ENCODE results near the gene DDX6. TPM values are rescaled to one million over a fixed set of nuclear protein-coding genes. Genes with fewer than 3 reads are reported as not detected.
"Not testable (repeated sequence)": the region's sequence is repeated elsewhere in the genome, so short reads cannot be mapped to it uniquely, and the experiment has no call there.

The DDX6 gene
- total RNA-seq, 4 donors from 2014 or later = 63.0 to 295 (median 118) TPM

- intact Hi-C loops (cut with DNase I; ENCODE audit: low total_unique reads) = no loop called here
- no peak for TF ChIP-seq POLR2A (IDR thresholded peaks at IDR 0.05)
- TF ChIP-seq CTCF (IDR thresholded peaks at IDR 0.05) = no peak
- Histone ChIP-seq H3K27ac (no peak overlapping the region), H3K9me3 (no peaks in the 10 kb centered on the region), H3K27me3 (no peaks in the 10 kb centered on the region), H3K36me3 (no peaks in the 10 kb centered on the region), H3K4me3 (no peak overlapping the region), H3K4me1 (no peaks in the 10 kb centered on the region)
- no peak for DNase-seq
These were observed 46.9 kb downstream of the DDX6 start for GRCh38 chr11:118744046-118744445.

- no peak overlapping the region for H3K4me3 ChIP-seq
- no peak for DNase-seq
- TF ChIP-seq CTCF (IDR thresholded peaks at IDR 0.05) = no peak
- no peak for TF ChIP-seq POLR2A (IDR thresholded peaks at IDR 0.05)
- H3K27ac ChIP-seq = no peak overlapping the region
- no peaks in the 10 kb centered on the region for H3K4me1 ChIP-seq
- no peaks in the 10 kb centered on the region for H3K9me3 ChIP-seq
- no peaks in the 10 kb centered on the region for H3K36me3 ChIP-seq
- H3K27me3 ChIP-seq = no peaks in the 10 kb centered on the region
- intact Hi-C loops (cut with DNase I; ENCODE audit: low total_unique reads) = no loop called here
These were observed 48.7 kb downstream of the DDX6 start for GRCh38 chr11:118742304-118742703.

- no peak overlapping the region for H3K4me3 ChIP-seq
- H3K9me3 ChIP-seq = no peaks in the 10 kb centered on the region
- H3K4me1 ChIP-seq = no peaks in the 10 kb centered on the region
- intact Hi-C loops (cut with DNase I; ENCODE audit: low total_unique reads) = no loop called here
- no peaks in the 10 kb centered on the region for H3K36me3 ChIP-seq
- DNase-seq = no peak
- TF ChIP-seq CTCF (IDR thresholded peaks at IDR 0.05) = no peak
- TF ChIP-seq POLR2A (IDR thresholded peaks at IDR 0.05) = no peak
- H3K27ac ChIP-seq = no peak overlapping the region
- no peaks in the 10 kb centered on the region for H3K27me3 ChIP-seq
These were observed 50.1 kb downstream of the DDX6 start for GRCh38 chr11:118740892-118741291.

GRCh38 chr11:118735203-118735602 is 55.8 kb downstream of the DDX6 start:
- H3K9me3 ChIP-seq = no peaks in the 10 kb centered on the region
- no peaks in the 10 kb centered on the region for H3K36me3 ChIP-seq
- intact Hi-C loops (cut with DNase I; ENCODE audit: low total_unique reads) = no loop called here
- TF ChIP-seq CTCF (IDR thresholded peaks at IDR 0.05) (no peak), POLR2A (IDR thresholded peaks at IDR 0.05) (no peak)
- no peaks in the 10 kb centered on the region for H3K27me3 ChIP-seq
- H3K27ac ChIP-seq = no peak overlapping the region
- no peaks in the 10 kb centered on the region for H3K4me1 ChIP-seq
- H3K4me3 ChIP-seq = no peak overlapping the region
- DNase-seq = no peak

- H3K4me1 ChIP-seq = no peaks in the 10 kb centered on the region
- no peaks in the 10 kb centered on the region for H3K36me3 ChIP-seq
- DNase-seq = no peak
- no peaks in the 10 kb centered on the region for H3K9me3 ChIP-seq
- TF ChIP-seq POLR2A (IDR thresholded peaks at IDR 0.05) (no peak), CTCF (IDR thresholded peaks at IDR 0.05) (no peak)
- H3K27ac ChIP-seq = no peak overlapping the region
- H3K4me3 ChIP-seq = no peak overlapping the region
- H3K27me3 ChIP-seq = no peaks in the 10 kb centered on the region
- intact Hi-C loops (cut with DNase I; ENCODE audit: low total_unique reads) = no loop called here
These were observed 56.9 kb downstream of the DDX6 start for GRCh38 chr11:118734031-118734430.

GRCh38 chr11:118729753-118730152 is 61.2 kb downstream of the DDX6 start:
- intact Hi-C loops (cut with DNase I; ENCODE audit: low total_unique reads); H3K27me3 ChIP-seq; H3K9me3 ChIP-seq; H3K36me3 ChIP-seq; DNase-seq; H3K4me1 ChIP-seq; H3K4me3 ChIP-seq; H3K27ac ChIP-seq: not testable (repeated sequence)

GRCh38 chr11:118728112-118728511 is 62.9 kb downstream of the DDX6 start:
- DNase-seq; H3K4me1 ChIP-seq; H3K9me3 ChIP-seq; intact Hi-C loops (cut with DNase I; ENCODE audit: low total_unique reads); H3K36me3 ChIP-seq; H3K27ac ChIP-seq; H3K4me3 ChIP-seq; H3K27me3 ChIP-seq: not testable (repeated sequence)

GRCh38 chr11:118727721-118728066 is 63.3 kb downstream of the DDX6 start:
- H3K27me3 ChIP-seq; H3K4me3 ChIP-seq; H3K27ac ChIP-seq; H3K36me3 ChIP-seq; H3K4me1 ChIP-seq; DNase-seq; intact Hi-C loops (cut with DNase I; ENCODE audit: low total_unique reads); H3K9me3 ChIP-seq: not testable (repeated sequence)

Measured in uterus (tissue), 4 donors.